Liver (tissue), 9 donors: ENCODE data around the gene MAL. TPM values are rescaled to one million over a fixed set of nuclear protein-coding genes. Genes with fewer than 3 reads are reported as not detected.

Source experiments
- DNase-seq: peaks from one replicate; pipeline ENCODE4 v3.0.0-alpha.2; 2017; ENCODE audit warnings: low spot score
- H3K27ac ChIP-seq, 2 donors: one replicate each; pipeline ENCODE4 v1.7.0; 2013; ENCODE audit warnings: inconsistent platforms in 2 of 2, low read length in 2 of 2, control low read depth in 1 of 2, low read depth in 1 of 2, mild to moderate bottlenecking in 1 of 2
- H3K27me3 ChIP-seq, 4 donors: one replicate each; pipeline versions ENCODE4 v1.6.1 to v1.7.0; 2013; ENCODE audit warnings: low read length in 3 of 4, inconsistent platforms in 1 of 4, mild to moderate bottlenecking in 1 of 4, moderate library complexity in 1 of 4; ENCODE audit not compliant: control insufficient read depth in 4 of 4, insufficient read depth in 4 of 4
- H3K36me3 ChIP-seq, 4 donors: one replicate each; pipeline versions ENCODE4 v1.6.1 to v1.7.0; 2013; ENCODE audit warnings: low read length in 3 of 4, mild to moderate bottlenecking in 3 of 4, low read depth in 1 of 4, moderate library complexity in 1 of 4; ENCODE audit not compliant: control insufficient read depth in 4 of 4, insufficient read depth in 3 of 4
- H3K4me1 ChIP-seq, 4 donors: one replicate each; pipeline versions ENCODE4 v1.6.1 to v1.7.0; 2013; ENCODE audit warnings: low read length in 3 of 4, mild to moderate bottlenecking in 3 of 4, moderate library complexity in 1 of 4; ENCODE audit not compliant: control insufficient read depth in 4 of 4, insufficient read depth in 4 of 4
- H3K4me3 ChIP-seq, 3 donors: one replicate each; pipeline versions ENCODE4 v1.6.1 to v1.7.0; 2013; ENCODE audit warnings: low read length in 3 of 3, control low read depth in 1 of 3, low read depth in 1 of 3, mild to moderate bottlenecking in 1 of 3
- H3K9ac ChIP-seq, 2 donors: one replicate each; pipeline ENCODE4 v1.7.0; 2013; ENCODE audit warnings: low read length in 2 of 2, mild to moderate bottlenecking in 2 of 2, moderate library complexity in 2 of 2, control low read depth in 1 of 2, low read depth in 1 of 2
- H3K9me3 ChIP-seq, 4 donors: one replicate each; pipeline versions ENCODE4 v1.6.1 to v1.7.0; 2013; ENCODE audit warnings: low read length in 3 of 4; ENCODE audit not compliant: control insufficient read depth in 4 of 4
- EGR1 ChIP-seq, 2 donors: IDR thresholded peaks; 2 replicates each; pipeline ENCODE4 v1.6.1; 2016 to 2018; ENCODE audit warnings: antibody characterized with exemption in 2 of 2, low read depth in 2 of 2
- FOXA1 ChIP-seq: IDR thresholded peaks from 2 replicates; pipeline ENCODE4 v1.6.1; 2016; ENCODE audit warnings: antibody characterized with exemption
- FOXA2 ChIP-seq: IDR thresholded peaks from 2 replicates; pipeline ENCODE4 v1.6.1; 2016; ENCODE audit warnings: antibody characterized with exemption
- GABPA ChIP-seq, 2 donors: IDR thresholded peaks in 1 of 2; conservative IDR thresholded peaks in 1 of 2; 2 replicates each; pipeline ENCODE4 v1.6.1; 2016; ENCODE audit warnings: antibody characterized with exemption in 2 of 2, mild to moderate bottlenecking in 1 of 2, moderate library complexity in 1 of 2
- HNF4A ChIP-seq, 2 donors: conservative IDR thresholded peaks; 2 replicates each; pipeline ENCODE4 v1.6.1; 2016; ENCODE audit warnings: antibody characterized with exemption in 2 of 2, mild to moderate bottlenecking in 2 of 2
- HNF4G ChIP-seq: IDR thresholded peaks from 2 replicates; pipeline ENCODE4 v1.6.1; 2016; ENCODE audit warnings: antibody characterized with exemption
- JUND ChIP-seq, 2 donors: IDR thresholded peaks; 2 replicates each; pipeline ENCODE4 v1.6.1; 2016; ENCODE audit warnings: antibody characterized with exemption in 2 of 2
- NR2F2 ChIP-seq: IDR thresholded peaks from 2 replicates; pipeline ENCODE4 v1.6.1; 2016; ENCODE audit warnings: antibody characterized with exemption
- RAD21 ChIP-seq, 2 donors: IDR thresholded peaks; 2 replicates each; pipeline ENCODE4 v1.6.1; 2016; ENCODE audit warnings: antibody characterized with exemption in 2 of 2, mild to moderate bottlenecking in 2 of 2
- SP1 ChIP-seq: IDR thresholded peaks from 2 replicates; pipeline ENCODE4 v1.6.1; 2018; ENCODE audit warnings: antibody characterized with exemption, mild to moderate bottlenecking
- TAF1 ChIP-seq: conservative IDR thresholded peaks from 2 replicates; pipeline ENCODE4 v1.6.1; 2016; ENCODE audit warnings: antibody characterized with exemption, mild to moderate bottlenecking
- YY1 ChIP-seq: IDR thresholded peaks from 2 replicates; pipeline ENCODE4 v1.6.1; 2016; ENCODE audit warnings: antibody characterized with exemption, mild to moderate bottlenecking
- WGBS: extraction: QIAGEN DNeasy Blood & Tissue Kit; methylation state at CpG from one replicate; pipeline ENCODE4 v1.1.7; 2013; 5-methylcytosine and 5-hydroxymethylcytosine counted together
- polyA plus RNA-seq, 2 donors: library from polyadenylated mRNA; stranded (reverse) in 1 of 2; unstranded in 1 of 2; fragments of 200-250 nt in 1 of 2; fragments of >200 nt in 1 of 2; fragmentation: Nextera tagmentation in 1 of 2; extraction: Ambion mirVana in 1 of 2; gene quantifications; one replicate each; pipeline versions ENCODE4 v1.2.1 to v1.2.3, GENCODE V29; 2013 to 2015
- total RNA-seq, 2 donors: library from RNA; depleted of rRNA; stranded (reverse); fragments of >200 nt; gene quantifications; one replicate each; pipeline ENCODE4 v1.2.3, GENCODE V29; 2014
- TF ChIP-seq, protein P1 (sequence below): IDR thresholded peaks from 2 replicates; pipeline ENCODE4 v1.6.1; 2016; ENCODE audit warnings: antibody characterized with exemption
- TF ChIP-seq, protein P2 (sequence below): IDR thresholded peaks from 2 replicates; pipeline ENCODE4 v1.6.1; 2016; ENCODE audit warnings: antibody characterized with exemption
- TF ChIP-seq, protein P3 (sequence below): fragments of 150-350 bp; IDR thresholded peaks from 2 replicates; pipeline ENCODE4 v1.5.1; 2017; ENCODE audit warnings: improper control_type of control experiment, low read depth, low read length; ENCODE audit not compliant: missing input control
- TF ChIP-seq, protein P4 (sequence below): IDR thresholded peaks from 2 replicates; pipeline ENCODE4 v1.6.1; 2016; ENCODE audit warnings: antibody characterized with exemption
- TF ChIP-seq, protein P5 (sequence below): IDR thresholded peaks from 2 replicates; pipeline ENCODE4 v1.6.1; 2016; ENCODE audit warnings: antibody characterized with exemption, mild to moderate bottlenecking
- donor health status: healthy.
- donor health status: healthy.
- donor health status: healthy.
- donor health status: healthy.
- donor health status: healthy.

The MAL gene
- total and polyA plus RNA-seq, 4 donors, result 0.51 TPM; not detected in 3

DNA sequence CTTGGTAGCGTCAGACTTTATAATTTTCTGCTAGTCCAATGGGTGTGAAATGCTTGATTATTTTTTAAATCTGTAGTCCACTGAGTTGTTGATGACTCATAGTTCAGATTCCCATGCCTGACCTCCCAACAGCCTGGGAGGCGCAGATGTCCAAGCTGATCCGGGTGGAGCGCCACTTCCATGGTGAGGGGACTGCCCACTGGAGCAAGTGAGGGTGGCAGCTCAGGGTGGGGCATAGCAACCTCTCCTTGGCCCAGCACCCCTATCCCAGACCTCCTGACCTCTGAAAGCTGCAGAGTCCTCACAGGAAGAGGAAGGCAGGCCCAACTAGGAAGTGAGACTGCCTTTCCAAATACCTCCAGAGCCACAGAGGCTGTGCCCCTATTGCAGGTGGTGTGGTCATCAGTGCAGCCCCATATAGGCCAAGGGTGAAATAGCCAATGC lies 4.4 kb downstream of the MAL start:
- no peak overlapping the region for H3K4me3 ChIP-seq
- no peaks in the 10 kb centered on the region for H3K9me3 ChIP-seq
- no peak overlapping the region for H3K9ac ChIP-seq
- DNase-seq, result no peak
- no peaks in the 10 kb centered on the region for H3K36me3 ChIP-seq
- TF ChIP-seq FOXA2, result no peak
- TF ChIP-seq FOXA1, result no peak
- TF ChIP-seq TAF1, result no peak
- TF ChIP-seq NR2F2, result no peak
- TF ChIP-seq, protein P1, sequence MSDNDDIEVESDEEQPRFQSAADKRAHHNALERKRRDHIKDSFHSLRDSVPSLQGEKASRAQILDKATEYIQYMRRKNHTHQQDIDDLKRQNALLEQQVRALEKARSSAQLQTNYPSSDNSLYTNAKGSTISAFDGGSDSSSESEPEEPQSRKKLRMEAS, result no peak
- TF ChIP-seq YY1, result no peak
- TF ChIP-seq JUND (IDR thresholded peaks at IDR 0.05), result no peak
- TF ChIP-seq, protein P2, sequence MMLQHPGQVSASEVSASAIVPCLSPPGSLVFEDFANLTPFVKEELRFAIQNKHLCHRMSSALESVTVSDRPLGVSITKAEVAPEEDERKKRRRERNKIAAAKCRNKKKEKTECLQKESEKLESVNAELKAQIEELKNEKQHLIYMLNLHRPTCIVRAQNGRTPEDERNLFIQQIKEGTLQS, result no peak
- TF ChIP-seq, protein P3, sequence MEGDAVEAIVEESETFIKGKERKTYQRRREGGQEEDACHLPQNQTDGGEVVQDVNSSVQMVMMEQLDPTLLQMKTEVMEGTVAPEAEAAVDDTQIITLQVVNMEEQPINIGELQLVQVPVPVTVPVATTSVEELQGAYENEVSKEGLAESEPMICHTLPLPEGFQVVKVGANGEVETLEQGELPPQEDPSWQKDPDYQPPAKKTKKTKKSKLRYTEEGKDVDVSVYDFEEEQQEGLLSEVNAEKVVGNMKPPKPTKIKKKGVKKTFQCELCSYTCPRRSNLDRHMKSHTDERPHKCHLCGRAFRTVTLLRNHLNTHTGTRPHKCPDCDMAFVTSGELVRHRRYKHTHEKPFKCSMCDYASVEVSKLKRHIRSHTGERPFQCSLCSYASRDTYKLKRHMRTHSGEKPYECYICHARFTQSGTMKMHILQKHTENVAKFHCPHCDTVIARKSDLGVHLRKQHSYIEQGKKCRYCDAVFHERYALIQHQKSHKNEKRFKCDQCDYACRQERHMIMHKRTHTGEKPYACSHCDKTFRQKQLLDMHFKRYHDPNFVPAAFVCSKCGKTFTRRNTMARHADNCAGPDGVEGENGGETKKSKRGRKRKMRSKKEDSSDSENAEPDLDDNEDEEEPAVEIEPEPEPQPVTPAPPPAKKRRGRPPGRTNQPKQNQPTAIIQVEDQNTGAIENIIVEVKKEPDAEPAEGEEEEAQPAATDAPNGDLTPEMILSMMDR, result no peak
- peaks cover 0 to 19% (median 10%) of the 10 kb centered on the region in 4 donors for H3K4me1 ChIP-seq
- no peak overlapping the region for H3K27ac ChIP-seq
- WGBS, result 92% methylated on average over 4 of the region's 4 CpGs
- H3K27me3 ChIP-seq, result peaks cover 0 to 12% (median 4%) of the 10 kb centered on the region in 4 donors

DNA sequence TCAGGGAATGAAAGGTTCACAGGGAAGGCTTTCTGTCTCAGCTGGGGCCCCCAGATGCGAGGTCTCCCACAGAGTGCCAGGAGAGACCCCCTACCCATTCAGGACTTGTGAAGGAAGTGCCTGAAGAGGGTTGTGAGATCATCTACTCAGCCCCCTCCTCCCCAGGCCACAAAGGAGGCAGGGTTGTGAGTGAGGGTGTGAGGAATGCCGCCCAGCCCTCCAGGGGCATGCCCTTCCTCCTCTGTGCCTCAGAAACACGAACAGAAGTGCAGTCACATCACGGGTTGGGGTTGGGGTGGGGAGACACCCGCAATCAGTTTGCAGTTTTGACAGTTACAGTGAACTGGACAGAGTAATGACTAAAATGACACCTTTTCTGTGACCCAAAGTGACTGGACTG lies 5.0 kb downstream of the MAL start:
- H3K36me3 ChIP-seq, result no peaks in the 10 kb centered on the region
- DNase-seq, result no peak
- H3K27ac ChIP-seq, result no peak overlapping the region
- 43% methylated on average over 5 of the region's 5 CpGs for WGBS
- H3K9ac ChIP-seq, result no peak overlapping the region
- TF ChIP-seq HNF4G (no peak), JUND (IDR thresholded peaks at IDR 0.05) (no peak), NR2F2 (no peak), SP1 (no peak), TAF1 (no peak), EGR1 (IDR thresholded peaks at IDR 0.05; ENCODE audit: low read depth in 2 of 2) (no peak), HNF4A (conservative IDR thresholded peaks at IDR 0.05) (no peak), RAD21 (IDR thresholded peaks at IDR 0.05) (no peak), GABPA (IDR thresholded peaks at IDR 0.05 in 1 of 2, conservative IDR thresholded peaks at IDR 0.05 in 1 of 2) (no peak), FOXA2 (no peak), FOXA1 (no peak)
- TF ChIP-seq, protein P4, sequence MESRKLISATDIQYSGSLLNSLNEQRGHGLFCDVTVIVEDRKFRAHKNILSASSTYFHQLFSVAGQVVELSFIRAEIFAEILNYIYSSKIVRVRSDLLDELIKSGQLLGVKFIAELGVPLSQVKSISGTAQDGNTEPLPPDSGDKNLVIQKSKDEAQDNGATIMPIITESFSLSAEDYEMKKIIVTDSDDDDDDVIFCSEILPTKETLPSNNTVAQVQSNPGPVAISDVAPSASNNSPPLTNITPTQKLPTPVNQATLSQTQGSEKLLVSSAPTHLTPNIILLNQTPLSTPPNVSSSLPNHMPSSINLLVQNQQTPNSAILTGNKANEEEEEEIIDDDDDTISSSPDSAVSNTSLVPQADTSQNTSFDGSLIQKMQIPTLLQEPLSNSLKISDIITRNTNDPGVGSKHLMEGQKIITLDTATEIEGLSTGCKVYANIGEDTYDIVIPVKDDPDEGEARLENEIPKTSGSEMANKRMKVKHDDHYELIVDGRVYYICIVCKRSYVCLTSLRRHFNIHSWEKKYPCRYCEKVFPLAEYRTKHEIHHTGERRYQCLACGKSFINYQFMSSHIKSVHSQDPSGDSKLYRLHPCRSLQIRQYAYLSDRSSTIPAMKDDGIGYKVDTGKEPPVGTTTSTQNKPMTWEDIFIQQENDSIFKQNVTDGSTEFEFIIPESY, result no peak
- TF ChIP-seq, protein P2, result no peak
- TF ChIP-seq, protein P5, sequence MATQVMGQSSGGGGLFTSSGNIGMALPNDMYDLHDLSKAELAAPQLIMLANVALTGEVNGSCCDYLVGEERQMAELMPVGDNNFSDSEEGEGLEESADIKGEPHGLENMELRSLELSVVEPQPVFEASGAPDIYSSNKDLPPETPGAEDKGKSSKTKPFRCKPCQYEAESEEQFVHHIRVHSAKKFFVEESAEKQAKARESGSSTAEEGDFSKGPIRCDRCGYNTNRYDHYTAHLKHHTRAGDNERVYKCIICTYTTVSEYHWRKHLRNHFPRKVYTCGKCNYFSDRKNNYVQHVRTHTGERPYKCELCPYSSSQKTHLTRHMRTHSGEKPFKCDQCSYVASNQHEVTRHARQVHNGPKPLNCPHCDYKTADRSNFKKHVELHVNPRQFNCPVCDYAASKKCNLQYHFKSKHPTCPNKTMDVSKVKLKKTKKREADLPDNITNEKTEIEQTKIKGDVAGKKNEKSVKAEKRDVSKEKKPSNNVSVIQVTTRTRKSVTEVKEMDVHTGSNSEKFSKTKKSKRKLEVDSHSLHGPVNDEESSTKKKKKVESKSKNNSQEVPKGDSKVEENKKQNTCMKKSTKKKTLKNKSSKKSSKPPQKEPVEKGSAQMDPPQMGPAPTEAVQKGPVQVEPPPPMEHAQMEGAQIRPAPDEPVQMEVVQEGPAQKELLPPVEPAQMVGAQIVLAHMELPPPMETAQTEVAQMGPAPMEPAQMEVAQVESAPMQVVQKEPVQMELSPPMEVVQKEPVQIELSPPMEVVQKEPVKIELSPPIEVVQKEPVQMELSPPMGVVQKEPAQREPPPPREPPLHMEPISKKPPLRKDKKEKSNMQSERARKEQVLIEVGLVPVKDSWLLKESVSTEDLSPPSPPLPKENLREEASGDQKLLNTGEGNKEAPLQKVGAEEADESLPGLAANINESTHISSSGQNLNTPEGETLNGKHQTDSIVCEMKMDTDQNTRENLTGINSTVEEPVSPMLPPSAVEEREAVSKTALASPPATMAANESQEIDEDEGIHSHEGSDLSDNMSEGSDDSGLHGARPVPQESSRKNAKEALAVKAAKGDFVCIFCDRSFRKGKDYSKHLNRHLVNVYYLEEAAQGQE, result no peak
- H3K4me3 ChIP-seq, result no peak overlapping the region
- peaks cover 0 to 9% (median 4%) of the 10 kb centered on the region in 4 donors for H3K27me3 ChIP-seq
- H3K4me1 ChIP-seq, result peaks cover 0 to 16% (median 10%) of the 10 kb centered on the region in 4 donors
- H3K9me3 ChIP-seq, result no peaks in the 10 kb centered on the region
